ENCODE data around the gene TULP4. TPM values are rescaled to one million over a fixed set of nuclear protein-coding genes. Genes with fewer than 3 reads are reported as not detected.
A peak's percentile ranks its signal among the peaks of the same experiment; 100 is the strongest.

TULP4 gene
- total RNA-seq, 1 donor from 2014 or later, result 200 TPM

DNA sequence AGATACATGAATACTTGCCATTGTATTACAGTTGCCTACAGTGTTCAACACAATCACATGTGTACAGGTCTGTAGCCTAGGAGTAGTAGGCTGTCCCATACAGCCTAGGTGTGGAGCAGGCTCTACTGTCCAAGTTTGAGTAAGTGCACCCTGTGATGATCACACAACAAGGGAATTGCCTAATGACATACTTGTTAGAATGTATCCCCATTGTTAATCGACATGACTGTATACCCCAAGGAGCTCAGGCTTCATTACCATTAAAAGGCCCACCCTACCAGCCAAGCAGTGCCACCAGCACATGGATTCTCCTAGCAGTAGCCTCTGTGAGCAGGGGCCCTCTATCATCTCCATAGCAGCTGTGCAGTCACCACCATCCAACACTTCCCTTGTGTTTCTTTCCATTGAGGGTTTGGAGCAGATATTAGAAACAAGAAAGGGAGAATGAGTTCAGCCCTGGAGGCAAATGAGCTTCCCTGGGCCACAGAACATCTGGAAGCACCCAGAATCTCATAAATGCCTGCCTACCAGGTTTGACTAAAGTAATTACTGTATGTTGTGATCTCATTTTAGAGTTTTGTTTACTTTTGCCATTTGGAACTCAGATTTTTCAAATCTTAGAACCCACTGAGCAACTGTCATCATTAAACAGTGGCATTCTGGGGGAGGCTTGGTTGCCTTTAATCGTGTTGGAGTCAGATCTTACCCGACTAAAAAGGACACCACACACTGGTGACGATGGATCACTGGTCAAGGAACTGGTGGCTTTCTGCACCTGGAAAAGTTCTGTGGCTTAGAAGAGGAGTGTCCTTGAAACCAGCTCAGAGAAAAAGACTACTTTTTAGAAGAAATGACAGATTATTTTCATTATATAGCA is 104.9 kb downstream of the TULP4 start:
- DNase-seq (ENCODE audit: low spot score), result no peak

DNA sequence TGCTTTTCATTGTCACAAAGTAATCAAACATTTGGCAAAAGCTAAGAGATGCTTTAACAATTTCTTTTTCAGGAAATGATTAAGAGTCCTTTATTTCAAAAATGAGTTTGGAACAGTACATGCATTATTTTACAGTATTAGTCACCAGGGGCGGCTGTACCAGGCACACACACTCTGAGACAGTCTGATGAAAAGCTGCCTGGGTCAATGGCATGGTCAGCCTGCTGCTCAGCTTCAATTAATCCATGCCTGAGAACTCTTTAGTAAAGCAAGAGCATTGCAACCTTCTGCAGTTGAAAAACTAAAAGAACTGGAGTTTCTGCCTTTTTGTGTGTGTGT is 105.5 kb downstream of the TULP4 start:
- DNase-seq (ENCODE audit: low spot score), result no peak

DNA sequence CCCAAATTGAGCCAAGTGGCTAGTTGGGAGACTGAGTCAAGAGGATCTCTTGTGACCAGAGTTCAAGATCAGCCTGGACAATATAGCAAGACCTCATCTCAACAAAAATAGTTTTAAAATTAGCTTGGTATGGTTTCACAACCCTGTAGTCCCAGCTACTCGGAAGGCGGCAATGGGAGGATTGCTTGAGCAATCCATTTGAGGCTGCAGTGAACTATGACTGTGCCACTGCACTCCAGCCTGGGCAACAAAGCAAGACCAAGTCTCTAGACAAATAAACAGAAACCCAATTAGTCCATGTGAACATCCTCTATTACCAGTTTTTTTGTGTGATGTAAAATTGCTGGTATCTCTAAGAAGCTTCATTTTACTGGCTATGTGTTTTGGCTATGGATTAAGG is 106.2 kb downstream of the TULP4 start:
- DNase-seq (ENCODE audit: low spot score), result no peak

DNA sequence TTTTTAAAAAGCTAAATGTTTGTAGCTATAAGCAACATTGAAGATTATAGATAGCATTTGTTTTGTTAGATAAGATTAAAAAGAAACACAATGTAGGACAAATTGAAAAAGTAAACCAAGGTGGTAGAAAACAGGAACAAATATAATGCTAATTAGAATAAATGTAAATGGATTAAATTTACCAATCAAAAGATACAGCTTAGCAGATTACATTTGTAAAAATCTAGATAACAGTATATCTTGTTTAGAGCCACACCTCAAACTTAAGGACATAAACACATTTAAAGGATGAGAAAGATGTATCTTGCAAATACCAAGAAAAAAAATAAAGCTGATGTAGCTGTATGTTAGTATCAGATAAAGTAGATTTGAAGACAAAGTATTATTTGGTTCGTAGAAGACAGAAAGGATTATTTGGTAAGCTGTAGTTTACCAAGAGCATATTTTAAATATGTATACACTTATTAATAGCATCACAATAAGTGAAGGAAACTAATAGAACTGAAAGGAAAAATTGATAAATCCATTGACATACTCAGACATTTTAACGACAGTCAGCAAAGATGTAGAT is 107.2 kb downstream of the TULP4 start:
- DNase-seq (ENCODE audit: low spot score), result no peak

DNA sequence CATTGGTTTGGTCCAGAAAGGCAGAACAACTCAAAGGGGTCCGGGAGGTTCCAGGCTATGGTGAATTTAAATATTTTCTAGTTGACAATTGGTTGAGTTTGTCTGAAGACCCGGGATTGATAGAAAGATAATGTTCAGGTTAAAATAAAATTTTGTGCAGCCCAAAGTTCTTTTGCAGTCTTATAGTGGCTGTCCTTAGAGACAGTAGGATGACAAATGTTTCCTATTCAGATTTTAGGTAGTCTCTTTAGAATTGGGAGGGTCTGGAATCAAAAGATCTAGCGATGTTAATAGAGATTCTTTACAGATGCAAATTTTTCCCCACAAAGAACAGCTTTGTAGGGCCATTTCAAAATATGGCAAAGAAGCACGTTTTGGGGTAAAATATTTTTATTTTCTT is 109.1 kb downstream of the TULP4 start:
- DNase-seq (ENCODE audit: low spot score), result no peak

DNA sequence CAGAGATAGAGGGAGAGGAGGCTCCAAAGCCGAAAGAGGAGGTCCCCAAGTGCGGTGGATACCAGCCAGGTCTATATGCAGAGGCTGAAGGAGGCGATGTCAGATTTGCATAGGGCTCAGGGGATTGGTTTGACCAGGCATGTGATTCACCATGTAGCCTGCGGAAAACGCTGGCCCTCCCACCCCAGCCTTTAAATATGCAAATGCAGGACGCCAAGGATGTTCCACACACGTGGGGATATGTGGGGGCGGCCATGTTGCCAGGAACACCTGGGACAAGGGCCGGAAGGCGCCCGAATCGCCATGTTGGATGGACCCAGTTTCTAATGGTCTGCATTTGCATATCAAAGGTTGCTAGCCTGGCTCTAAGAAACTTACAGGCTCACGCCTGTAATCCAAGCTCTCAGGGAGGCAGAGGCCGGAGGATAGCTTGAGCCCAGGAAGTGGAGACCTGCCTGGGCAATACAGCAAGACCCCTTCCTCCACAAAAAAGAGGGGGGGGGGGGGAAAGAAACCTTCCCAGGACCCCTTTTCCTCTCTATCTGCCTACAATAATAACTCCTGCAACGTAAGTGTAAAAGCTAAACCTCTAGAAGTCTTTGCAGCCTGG is 110.5 kb downstream of the TULP4 start:
- DNase-seq (ENCODE audit: low spot score), result no peak

DNA sequence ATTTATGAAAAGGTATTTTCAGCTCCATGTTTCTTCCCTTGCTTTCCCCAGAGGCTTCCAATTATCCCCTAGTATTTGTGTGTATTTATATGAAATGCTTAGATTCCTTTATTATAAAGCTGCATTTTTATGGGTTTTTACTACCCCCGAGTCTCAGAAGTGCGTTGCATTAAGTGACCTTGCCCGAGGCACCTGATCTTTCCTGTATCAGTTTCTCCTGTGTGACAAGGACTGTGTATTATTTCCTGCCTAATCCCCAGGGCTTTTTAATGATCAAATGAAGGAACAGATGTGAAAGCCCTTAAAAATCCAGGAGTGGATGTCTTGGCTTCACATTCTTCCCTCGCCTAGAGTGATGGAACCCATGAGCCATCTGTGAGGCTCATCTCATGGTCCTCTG is 118.8 kb downstream of the TULP4 start:
- no peak for DNase-seq (ENCODE audit: low spot score)

DNA sequence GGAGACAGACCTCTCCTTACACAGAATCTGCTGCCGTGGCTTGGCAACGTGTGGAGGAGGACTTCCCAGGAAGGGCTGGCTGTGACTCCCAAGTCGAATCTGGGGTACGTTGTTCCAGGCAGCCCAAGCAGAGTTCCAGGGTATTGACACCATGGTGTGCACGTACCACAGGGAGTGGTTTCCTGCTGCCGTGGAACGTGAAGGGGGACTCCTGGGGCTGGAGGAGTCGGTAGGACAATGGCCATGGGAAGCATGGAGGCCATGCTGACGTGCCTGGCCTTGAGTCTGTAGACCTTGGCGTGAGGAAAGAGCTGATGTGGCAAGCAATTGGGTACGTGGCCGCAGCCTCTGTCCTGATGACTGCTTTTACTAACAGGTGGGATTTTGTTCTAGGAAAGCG is 119.3 kb downstream of the TULP4 start:
- no peak for DNase-seq (ENCODE audit: low spot score)

DNA sequence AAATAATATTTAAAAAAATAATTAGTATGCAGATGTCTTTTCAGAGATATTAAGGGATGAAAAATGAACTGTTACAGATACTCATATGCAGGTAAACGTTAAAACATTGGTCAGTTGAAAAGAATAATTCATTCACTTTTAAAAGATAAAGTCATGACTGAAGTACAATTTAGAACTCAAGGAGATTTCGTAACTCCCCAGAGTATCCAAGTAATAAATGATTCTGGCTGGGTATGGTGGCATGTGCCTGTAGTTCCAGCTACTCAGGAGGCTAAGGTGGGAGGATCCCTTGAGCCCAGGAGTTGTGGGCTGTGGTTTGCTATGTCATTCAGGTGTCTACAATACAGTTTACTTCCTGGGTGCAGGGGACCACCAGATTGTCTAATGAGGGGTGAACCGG is 125.3 kb downstream of the TULP4 start:
- DNase-seq (ENCODE audit: low spot score), result no peak

DNA sequence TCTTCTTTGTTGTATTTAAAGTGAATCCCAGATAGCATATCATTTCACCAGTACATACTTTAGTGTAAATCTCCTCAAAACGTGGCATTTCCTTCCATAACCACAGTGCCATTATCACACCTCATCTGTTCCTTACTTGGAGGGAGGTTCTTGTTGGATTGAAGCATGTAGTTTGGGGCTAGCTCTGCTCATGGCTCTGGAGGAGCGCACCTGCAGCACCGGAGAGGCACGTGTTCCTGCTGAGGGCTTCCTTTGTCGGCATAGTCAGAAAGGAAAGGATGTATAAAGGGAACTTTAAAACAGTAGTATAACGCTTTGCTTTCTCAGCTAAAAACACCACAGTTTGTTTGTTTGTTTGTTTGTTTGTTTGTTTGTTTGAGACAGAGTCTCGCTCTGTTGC is 126.0 kb downstream of the TULP4 start:
- DNase-seq (ENCODE audit: low spot score), result no peak

DNA sequence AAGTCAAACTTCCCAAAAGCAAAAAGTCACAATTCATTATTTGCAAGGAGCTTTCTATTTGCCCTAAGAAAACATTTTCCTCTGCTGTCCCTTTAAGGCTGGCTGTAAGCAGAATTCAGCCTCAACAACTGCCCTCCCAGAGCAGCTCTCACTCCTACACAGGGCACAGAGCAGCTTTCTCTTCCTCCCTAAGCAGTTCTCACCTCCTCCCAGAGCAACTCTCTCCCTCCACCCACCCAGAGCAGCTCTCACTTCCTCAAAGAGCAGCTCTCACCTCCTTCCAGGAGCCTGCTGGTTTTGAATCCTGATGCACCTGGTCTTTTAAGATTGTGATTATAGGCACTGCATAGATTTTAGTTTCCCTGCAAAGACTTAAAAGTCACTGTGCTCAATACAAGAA is 127.0 kb downstream of the TULP4 start:
- no peak for DNase-seq (ENCODE audit: low spot score)

DNA sequence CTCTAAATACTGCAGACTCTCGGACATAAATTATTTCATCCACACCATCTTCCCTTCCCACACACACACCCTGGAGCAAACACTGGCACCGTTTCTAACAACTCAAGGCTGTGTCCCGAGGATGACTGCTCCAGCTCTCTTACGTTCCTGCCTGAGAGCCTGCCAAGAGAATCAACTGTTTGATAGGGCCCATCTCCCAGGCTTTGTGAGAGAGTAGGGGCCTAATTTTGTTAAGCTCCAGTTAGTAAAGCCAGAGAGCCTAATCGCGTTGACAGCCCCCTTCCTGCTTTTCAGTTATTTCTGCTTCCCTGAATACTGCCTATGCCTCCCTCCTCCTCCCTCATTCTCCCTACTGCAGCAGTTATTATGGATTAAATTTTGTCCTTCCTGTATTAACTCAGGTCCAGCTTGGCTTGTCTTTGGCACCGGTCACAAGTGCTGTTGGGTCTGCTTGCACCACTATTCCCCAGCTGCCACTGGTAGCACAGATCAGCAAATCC is 129.5 kb downstream of the TULP4 start:
- peak; percentile 78 for DNase-seq (ENCODE audit: low spot score)

DNA sequence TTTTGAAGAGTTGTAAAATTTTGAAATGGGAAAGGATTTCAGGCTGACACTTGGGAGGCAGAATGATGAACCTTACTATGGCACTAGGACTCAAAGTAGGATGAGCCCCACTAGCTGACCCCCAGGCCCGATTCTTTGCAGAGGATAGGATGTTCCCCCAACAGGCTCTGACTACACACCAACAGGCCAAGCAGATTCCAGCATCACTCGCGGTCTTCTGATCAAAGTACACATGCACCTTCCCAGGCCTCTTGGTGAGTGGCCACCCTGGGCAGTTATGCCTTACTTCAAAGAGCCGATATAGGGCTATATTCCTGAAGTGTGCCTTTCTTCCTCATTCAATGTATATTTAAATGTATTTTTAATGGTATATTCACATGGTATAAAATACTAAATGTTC is 130.0 kb downstream of the TULP4 start:
- DNase-seq (ENCODE audit: low spot score), result no peak

DNA sequence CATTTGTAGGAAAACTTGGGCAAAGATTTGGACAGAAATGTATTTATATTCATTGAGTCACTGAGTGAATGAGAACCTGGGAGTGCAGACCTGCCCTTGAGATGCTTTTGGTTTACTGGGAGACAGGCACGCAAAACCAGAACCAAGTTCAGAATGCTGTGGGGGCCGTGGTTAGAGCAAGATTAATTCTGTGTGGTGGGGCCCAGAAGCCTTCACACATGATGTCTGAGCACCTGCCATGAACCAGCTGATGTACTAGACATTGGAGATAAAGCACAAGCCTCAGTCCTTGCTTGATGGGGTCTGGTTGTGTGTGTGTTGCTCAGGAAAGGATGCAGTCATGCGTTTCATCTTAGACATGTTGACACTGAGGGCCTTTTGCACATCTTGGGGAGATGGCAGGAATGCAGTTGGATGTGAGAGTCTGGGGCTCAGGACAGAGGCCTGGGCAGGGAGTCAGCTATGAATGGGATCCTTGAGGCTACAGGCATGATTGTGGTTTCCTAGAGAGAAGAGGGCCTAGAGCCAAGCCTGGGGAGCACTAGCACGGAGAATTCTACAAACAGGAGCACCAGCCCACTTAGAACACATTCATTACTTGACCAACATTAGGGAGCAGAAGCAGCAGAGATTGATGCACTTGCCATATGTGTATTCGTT is 133.3 kb downstream of the TULP4 start:
- DNase-seq (ENCODE audit: low spot score), result no peak

DNA sequence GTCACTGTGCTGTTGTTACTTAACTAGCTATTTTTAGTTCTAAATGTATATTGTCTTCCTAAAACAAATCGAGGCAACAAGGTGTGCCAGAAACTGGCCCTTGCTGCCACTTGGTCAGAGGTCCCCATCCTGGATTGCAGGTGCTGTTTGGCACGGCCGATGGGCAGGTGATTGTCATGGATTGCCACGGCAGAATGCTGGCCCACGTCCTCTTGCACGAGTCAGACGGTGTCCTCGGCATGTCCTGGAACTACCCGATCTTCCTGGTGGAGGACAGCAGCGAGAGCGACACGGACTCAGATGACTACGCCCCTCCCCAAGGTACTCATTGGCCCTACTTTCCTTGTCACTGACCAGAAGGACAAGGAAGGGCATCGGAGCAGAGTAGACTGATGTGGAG is 136.6 kb downstream of the TULP4 start:
- DNase-seq (ENCODE audit: low spot score), result no peak

DNA sequence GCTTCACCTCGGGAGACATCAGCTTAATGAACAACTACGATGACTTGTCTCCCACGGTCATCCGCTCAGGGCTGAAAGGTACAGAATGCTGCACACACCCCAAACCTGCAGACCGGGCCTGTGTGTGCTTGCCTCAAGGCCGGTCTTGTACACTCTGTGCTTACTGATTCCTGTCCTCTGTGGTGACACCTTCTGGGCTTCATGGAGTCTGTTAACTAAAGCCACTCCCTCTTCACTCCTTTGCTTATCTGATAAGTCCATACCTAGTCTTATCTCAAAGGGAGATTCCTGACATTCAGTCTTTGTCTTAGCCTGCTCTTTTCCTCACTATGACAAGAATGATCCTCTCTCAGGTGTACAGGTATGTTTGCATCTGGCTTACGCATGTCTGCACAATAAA is 139.9 kb downstream of the TULP4 start:
- DNase-seq (ENCODE audit: low spot score), result peak; percentile 78

DNA sequence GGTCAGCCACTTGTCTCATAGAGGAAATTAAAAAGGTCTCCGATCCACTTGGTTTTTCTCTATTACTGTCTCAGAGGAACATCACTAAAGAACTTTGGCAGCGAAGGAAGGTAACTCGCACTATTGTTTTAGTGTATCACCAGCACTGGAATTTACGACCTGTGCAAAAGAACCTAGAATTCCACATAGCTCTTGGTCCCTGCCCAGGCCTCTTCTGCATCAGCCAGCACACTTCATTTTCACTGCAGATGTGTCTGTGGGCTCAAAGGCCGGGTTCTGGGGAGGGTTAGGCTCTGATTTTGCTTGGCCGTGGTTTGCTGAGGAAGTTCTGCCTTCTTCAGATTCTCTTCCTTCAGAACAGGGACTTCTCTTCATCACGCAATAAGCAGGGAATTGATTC is 144.9 kb downstream of the TULP4 start:
- DNase-seq (ENCODE audit: low spot score), result no peak

DNA sequence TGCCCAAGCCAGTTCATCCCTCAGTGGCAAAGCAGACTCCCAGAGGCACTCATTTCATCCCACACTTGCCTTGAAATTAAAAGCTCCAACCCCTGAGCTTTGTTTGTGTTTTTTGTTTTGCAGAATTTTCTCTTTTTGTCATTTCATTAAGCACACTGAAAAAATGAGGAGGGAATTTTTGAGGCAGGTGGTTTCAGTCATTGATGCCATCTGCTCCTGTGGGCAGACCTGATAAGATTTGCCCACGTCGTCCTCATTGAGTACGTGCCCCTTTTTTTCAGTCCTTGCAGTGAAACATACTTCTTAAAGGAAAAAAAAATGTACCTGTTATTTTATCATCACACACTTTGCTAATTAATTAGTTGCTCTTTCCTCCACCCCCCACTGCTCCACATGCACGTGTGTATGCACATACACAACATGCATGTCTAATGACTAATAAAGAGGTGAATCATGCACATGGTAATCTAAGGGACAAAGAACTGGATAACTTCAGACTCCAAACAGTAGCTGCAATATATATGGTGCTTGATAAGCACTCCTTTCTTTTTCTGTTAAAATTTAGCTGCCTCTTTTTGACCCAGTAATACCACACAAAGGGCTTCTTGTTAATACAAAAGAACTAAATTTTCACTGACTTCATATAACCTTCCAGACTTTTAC is 145.5 kb downstream of the TULP4 start:
- no peak for DNase-seq (ENCODE audit: low spot score)

DNA sequence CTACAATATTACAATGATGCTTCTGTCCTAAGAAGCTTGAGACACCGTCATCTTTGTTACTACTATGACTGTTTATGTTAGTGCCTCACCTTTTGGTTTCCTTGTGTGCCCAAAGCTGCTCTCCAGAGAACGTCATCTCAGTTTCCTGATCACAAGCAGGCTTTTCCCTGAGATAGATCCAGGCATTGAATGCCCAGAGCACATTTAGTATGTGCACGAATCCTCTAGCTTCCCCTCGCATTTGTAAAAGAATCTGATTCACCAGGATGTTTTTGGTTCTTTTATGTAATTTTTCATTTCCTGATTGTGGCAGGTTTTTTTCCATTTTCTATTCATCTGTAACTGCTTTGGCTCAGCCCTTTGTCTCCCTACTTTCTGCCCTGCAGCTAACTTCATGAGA is 147.5 kb downstream of the TULP4 start:
- no peak for DNase-seq (ENCODE audit: low spot score)

DNA sequence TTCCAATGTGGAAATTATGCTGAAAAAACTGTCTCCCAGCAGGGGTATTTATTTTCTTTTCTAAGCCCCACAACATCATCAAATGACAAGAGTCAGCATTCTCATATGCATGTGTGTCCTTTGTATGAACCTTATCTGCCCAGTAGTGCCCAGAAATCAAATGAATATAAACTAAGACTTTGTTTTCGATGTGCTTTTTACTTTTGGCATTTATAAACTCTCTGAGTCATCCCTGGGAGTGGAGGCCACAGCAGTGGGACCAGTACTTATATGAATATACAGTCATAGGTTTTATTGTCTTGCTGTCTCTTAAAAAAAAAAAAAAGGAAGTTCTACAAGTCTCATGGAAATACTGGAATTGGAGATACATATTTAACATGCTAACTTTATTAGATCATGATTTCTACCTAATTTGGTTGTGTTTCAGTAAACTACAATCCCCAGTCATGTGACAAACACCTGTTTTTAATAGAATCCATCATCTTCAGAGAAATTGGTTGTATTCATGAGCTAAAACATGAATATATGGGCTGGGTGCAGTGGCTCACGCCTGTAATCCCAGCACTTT is 148.4 kb downstream of the TULP4 start:
- DNase-seq (ENCODE audit: low spot score), result no peak

DNA sequence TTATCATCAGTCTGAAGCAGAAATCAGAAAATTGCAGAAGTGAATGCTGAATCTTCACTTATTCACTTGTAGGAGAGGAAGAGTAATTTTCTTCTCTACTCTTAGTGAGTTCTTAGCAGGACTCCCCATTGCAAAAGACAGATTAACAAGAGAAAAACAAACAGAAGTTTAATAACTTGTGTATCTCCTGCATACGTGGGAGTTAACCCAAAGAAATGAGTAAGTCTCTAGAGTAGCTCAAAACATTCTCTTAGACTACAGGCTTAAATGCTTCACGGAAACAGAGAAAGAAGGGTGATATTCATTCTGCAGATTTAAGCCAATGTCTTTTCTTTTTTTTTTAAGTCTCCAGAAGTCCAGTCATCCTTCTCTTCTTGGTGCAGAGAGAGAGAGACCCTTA is 149.7 kb downstream of the TULP4 start:
- DNase-seq (ENCODE audit: low spot score), result no peak

DNA sequence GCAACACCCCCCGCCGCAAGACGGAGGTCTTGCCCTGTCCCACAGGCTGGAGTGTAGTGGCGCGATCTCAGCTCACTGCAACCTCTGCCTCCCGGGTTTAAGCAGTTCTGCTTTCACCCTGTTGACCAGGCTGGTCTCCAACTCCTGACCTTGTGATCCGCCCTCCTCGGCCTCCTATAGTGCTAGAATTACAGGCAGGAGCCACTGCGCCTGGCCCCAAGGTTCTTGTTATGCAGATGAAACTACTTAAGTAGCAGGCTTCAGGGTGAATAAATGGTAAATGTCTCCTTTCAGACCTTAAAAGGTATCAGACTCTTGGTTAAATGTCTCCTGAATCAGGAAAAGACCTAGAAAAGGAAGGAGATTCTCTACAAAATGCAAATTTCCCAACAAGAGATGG is 152.2 kb downstream of the TULP4 start:
- DNase-seq (ENCODE audit: low spot score), result no peak

Measured in umbilical cord (tissue), 2 donors.